Activated T-helper 17 cell treated with anti-CD3 and anti-CD28 coated beads, Interleukin-2, amount 50 U/mL, for 72 hours (primary cell): ENCODE results near the gene SDCCAG8. TPM values are rescaled to one million over a fixed set of nuclear protein-coding genes. Genes with fewer than 3 reads are reported as not detected.
"Not testable (repeated sequence)": the region's sequence is repeated elsewhere in the genome, so short reads cannot be mapped to it uniquely, and the experiment has no call there.

Experiments used
- ATAC-seq: fragments of 150-1000 bp; cut with Tn5 transposase; replicated peaks from 2 replicates; pipeline ENCODE4 v1.10.0; 2021; ENCODE audit warnings: mild to moderate bottlenecking, moderate library complexity
- H3K27ac Mint-ChIP-seq: one replicate; pipeline ENCODE4 v1.8.0; 2022; ENCODE audit warnings: mixed read lengths
- H3K27me3 Mint-ChIP-seq: one replicate; pipeline ENCODE4 v1.8.0; 2022; ENCODE audit warnings: mixed read lengths
- H3K36me3 Mint-ChIP-seq: one replicate; pipeline ENCODE4 v1.8.0; 2022; ENCODE audit warnings: low read depth, mild to moderate bottlenecking, mixed read lengths
- H3K4me1 Mint-ChIP-seq: one replicate; pipeline ENCODE4 v1.8.0; 2022; ENCODE audit warnings: mixed read lengths
- H3K4me3 Mint-ChIP-seq: one replicate; pipeline ENCODE4 v1.8.0; 2022; ENCODE audit warnings: mild to moderate bottlenecking, mixed read lengths
- H3K9me3 Mint-ChIP-seq: one replicate; pipeline ENCODE4 v1.8.0; 2022; ENCODE audit warnings: mixed read lengths
- total RNA-seq, 2 donors: library from RNA; stranded (reverse); gene quantifications; one replicate each; pipeline ENCODE4 v1.2.3, GENCODE V29; 2022

Gene SDCCAG8
- total RNA-seq, result 10 to 100 TPM; 22.2 to 31.7 TPM

DNA sequence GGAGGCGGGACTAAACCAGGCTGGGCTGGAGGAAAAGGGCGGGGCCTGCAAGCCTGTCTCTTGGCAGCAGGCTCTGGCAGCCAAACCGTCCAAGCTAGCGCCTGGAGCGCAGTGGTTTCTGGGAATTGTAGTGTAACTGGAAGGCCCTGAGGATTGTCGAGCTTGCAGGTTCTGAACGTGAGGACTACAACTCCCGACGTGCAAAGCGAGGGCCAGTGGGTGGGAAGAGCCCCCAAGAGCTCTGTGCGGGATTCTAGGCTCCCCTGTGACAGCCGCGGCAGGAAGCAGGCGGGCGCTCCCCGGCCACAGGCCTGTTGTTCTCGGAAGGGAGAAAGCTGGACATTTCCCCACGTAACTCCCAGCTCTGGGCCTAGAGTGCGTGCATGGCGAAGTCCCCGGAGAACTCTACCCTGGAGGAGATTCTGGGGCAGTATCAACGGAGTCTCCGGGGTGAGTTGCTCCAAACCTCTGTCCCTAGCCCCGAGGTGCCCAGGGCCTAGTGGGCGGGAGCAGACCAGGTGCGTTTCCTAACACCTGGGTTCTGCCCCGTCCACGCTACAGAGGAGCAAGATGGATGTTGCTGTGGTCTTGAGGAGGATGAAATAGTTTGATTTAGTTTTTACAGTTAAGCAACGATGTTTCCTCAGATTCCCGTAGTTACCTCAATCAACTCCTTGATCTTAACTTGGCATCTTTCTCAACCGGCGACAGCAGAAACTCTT lies at the start of gene SDCCAG8:
Gene SDCCAG8 (plus strand): TSS at position 251 of the 722 bp plus-strand sequence. CDS start 133 bp downstream, at position 384.
- peak within 1 kb of the TSS; percentile 99 for H3K27ac Mint-ChIP-seq
- no peaks in the 10 kb centered on the region for H3K4me1 Mint-ChIP-seq
- H3K4me3 Mint-ChIP-seq, result peak within 1 kb of the TSS; percentile 99
- no peaks in the 10 kb centered on the region for H3K9me3 Mint-ChIP-seq
- ATAC-seq, result peak; percentile 84
- H3K36me3 Mint-ChIP-seq, result peaks cover 14% of the 10 kb centered on the region
- H3K27me3 Mint-ChIP-seq, result no peaks in the 10 kb centered on the region

DNA sequence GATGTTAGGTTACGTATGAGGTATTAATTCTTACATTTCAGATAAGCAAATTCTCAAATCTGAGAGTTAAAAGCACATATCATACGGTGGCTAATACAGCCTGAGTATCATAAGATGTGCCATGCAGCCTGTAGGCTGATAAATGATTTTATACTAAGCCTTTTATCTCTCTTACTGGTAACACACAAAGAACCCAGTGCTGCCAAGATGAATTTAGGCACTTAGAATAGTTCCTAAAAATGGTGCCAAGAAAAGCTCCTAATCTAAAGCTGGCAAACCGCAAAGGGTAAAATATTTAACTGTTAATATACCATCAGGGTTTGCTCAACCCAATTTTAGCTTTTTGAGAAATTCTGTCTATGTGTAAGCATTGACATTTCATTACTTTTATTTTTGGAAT lies 43.9 kb upstream of the SDCCAG8 start:
- not testable (repeated sequence) for ATAC-seq, H3K4me3 Mint-ChIP-seq, H3K9me3 Mint-ChIP-seq, H3K27ac Mint-ChIP-seq, H3K27me3 Mint-ChIP-seq, H3K4me1 Mint-ChIP-seq
- peaks cover 22% of the 10 kb centered on the region for H3K36me3 Mint-ChIP-seq

DNA sequence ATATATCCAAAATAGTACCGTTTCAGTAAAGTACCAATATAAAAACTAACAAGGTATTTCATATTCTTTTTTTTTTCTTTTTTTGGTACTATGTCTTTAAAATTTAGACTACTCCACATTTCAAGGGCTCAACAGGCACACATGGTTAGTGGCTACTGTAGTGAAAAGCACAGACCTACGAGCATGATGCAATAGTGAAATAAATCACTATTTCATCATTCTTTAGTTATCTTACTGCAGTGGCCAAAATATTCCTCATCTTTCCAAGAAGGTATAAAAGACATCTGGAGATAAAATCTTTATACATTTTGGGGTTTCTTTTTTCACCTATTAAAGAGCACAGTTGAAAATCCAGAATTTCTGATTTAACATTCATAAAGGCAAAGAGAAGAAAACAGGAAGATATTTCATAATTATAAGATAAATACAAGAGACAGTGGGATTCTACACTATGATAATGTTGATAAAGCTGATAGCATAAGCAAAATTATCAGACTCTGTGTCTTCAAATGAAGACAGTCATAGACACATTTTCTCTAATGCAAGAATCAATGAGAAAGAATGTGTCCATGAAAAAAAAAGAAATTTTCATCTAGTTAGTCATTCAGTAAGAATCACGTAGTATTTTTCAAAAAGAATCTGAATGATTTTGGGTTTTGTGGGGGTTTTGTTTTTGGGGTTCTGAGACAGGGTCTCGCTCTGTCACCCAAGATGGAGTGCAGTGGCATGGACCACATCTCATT lies 42.6 kb upstream of the SDCCAG8 start:
- Mint-ChIP-seq H3K9me3 (no peaks in the 10 kb centered on the region), H3K36me3 (peaks cover 30% of the 10 kb centered on the region), H3K27ac (no peak overlapping the region), H3K27me3 (no peaks in the 10 kb centered on the region), H3K4me1 (no peaks in the 10 kb centered on the region), H3K4me3 (no peak overlapping the region)
- no peak for ATAC-seq

DNA sequence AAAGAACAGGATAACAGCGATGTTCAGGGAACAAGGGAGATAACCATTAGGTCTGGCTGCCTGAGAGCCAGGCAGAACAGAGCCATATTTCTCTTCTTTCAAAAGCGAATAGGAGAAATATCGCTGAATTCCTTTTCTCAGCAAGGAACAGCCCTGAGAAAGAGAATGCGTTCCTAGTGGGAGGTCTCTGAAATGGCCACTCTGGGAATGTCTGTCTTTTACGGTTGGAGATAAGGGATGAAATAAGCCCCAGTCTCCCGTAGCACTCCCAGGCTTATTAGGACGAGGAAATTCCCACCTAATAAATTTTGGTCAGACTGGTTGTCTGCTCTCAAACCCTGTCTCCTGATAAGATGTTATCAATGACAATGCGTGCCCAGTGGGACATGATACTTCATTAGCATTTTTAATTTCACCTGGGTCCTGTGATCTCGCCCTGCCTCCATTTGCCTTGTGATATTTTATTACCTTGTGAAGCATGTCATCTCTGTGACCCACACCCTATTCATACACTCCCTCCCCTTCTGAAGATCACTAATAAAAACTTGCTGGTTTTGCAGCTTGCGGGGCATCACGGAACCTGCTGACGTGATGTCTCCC lies 40.5 kb upstream of the SDCCAG8 start:
- ATAC-seq, H3K9me3 Mint-ChIP-seq, H3K27me3 Mint-ChIP-seq, H3K4me3 Mint-ChIP-seq, H3K27ac Mint-ChIP-seq, H3K4me1 Mint-ChIP-seq: not testable (repeated sequence)
- H3K36me3 Mint-ChIP-seq, result peaks cover 49% of the 10 kb centered on the region

DNA sequence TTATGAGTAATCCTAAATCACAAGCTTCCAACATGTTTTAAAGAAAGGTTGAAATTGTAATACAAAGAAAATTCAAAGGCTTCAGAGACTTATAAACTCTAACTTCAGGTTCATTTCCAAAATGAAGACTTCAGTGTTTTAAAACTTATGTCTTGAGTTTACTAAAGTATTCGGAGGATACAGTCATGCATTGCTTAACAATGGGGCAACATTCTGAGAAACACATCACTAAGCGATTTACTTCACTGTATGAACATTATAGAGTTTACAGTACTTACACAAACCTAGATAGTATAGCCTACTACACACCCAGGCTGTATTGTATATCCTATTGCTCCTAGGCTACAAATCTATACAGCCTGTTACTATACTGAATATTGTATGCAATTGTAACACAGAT lies 39.1 kb upstream of the SDCCAG8 start:
- ATAC-seq, result no peak
- Mint-ChIP-seq H3K27ac (no peak overlapping the region), H3K4me1 (no peaks in the 10 kb centered on the region), H3K9me3 (no peaks in the 10 kb centered on the region), H3K36me3 (peaks cover 63% of the 10 kb centered on the region), H3K27me3 (no peaks in the 10 kb centered on the region), H3K4me3 (no peak overlapping the region)

DNA sequence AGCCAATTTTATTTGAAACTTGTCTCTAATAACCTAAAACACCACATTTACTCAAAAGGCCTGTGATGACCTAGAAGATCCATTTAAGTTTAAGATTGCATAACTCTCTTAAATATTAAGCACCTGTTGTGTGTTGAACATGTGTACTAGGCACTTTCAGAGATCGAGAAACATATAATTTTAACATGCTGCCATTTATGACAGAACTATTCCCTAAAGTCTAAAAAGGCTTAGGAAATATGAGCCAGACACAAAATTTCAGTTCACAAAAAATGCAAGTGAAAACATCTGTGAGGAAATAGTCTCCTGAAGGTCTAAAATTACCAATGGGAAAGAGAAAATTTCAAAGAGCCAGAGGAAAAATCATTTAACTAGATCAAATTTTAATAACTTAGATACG lies 38.5 kb upstream of the SDCCAG8 start:
- H3K27ac Mint-ChIP-seq, result no peak overlapping the region
- H3K36me3 Mint-ChIP-seq, result peaks cover 69% of the 10 kb centered on the region
- ATAC-seq, result no peak
- no peaks in the 10 kb centered on the region for H3K4me1 Mint-ChIP-seq
- H3K4me3 Mint-ChIP-seq, result no peak overlapping the region
- no peaks in the 10 kb centered on the region for H3K9me3 Mint-ChIP-seq
- no peaks in the 10 kb centered on the region for H3K27me3 Mint-ChIP-seq

DNA sequence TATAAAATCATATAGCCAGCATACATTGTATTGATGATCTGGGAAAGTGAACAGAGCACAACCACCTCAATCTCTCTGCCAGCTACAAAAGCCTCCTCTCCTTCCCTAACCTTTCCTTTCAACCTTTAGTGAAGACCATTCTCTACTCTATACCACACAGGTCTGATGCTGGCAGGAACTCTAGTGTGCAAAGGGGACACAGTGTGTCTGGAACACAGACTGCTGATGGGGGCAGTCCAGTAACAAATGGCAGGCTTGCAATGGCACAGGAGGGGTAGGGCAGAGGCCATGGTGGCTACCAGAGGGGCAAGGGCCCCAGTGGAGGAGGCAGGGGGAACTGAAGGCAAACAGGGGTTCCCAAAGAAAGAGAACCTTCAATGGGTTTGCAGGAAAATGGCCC lies 37.8 kb upstream of the SDCCAG8 start:
- Mint-ChIP-seq H3K9me3 (no peaks in the 10 kb centered on the region), H3K4me1 (no peaks in the 10 kb centered on the region), H3K27me3 (no peaks in the 10 kb centered on the region), H3K36me3 (peaks cover 71% of the 10 kb centered on the region), H3K27ac (peak overlapping the region; percentile 5), H3K4me3 (no peak overlapping the region)
- no peak for ATAC-seq

DNA sequence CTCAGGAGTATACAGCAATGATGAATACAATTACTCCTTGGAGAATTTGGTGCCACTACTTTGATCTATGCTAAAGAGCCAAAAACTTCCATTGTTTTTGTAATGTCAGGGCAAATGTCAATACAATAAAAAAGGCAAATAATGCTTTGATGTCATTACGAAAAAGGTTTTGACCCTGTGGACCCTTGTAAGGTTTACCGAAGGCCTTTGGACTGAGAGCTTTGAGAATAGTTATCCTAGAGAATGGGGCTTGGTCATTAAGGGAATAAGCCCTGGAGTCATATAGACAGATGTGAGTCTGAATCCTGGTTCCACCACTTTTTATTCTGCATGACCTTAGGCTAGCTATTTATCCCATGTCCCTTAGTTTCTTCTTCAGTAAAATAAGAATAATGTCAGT lies 28.2 kb upstream of the SDCCAG8 start:
- Mint-ChIP-seq H3K36me3 (peaks cover 40% of the 10 kb centered on the region), H3K27me3 (no peaks in the 10 kb centered on the region), H3K4me1 (no peaks in the 10 kb centered on the region), H3K4me3 (no peak overlapping the region), H3K27ac (no peak overlapping the region), H3K9me3 (peaks cover 9% of the 10 kb centered on the region)
- no peak for ATAC-seq

DNA sequence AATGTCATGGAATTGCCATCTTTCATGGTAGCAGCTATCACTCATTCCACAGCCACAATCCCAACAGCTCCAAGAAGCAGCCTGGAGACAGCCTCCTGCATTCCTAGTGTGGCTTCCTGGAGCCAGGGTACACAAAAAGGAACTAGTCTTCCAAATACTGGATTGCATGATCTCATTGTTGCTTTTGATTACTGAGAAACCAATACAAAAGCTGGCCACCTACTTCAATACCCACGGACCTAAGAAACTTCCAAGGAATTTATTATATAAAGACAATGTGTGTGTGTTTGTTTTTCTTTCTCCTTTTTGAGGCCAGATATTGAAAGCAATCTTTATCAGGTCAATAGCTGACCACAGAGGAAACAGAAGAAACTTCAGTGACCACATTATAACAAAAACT lies 26.3 kb upstream of the SDCCAG8 start:
- H3K27me3 Mint-ChIP-seq, result no peaks in the 10 kb centered on the region
- ATAC-seq, result no peak
- H3K4me1 Mint-ChIP-seq, result no peaks in the 10 kb centered on the region
- H3K9me3 Mint-ChIP-seq, result peaks cover 9% of the 10 kb centered on the region
- H3K36me3 Mint-ChIP-seq, result peaks cover 28% of the 10 kb centered on the region
- H3K27ac Mint-ChIP-seq, result no peak overlapping the region
- H3K4me3 Mint-ChIP-seq, result no peak overlapping the region

DNA sequence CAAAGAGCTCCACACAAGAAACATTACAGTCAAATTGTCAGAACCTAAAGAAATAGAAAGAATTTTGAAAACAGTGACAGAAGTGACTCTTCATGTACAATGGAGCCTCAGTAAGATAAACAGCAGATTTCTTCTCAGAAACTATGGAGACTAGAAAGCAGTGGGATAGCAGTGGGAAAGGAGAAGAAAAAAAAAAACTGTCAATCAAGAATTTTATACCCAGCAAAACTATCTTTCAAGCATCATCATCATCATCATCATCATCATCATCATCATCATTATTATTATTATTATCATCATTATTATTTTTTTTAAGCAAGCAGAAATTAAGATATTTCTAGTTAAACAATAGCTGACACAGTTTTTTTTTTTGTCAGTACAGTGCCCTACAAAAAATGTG lies 24.9 kb upstream of the SDCCAG8 start:
- no peak overlapping the region for H3K27ac Mint-ChIP-seq
- H3K27me3 Mint-ChIP-seq, result no peaks in the 10 kb centered on the region
- peaks cover 22% of the 10 kb centered on the region for H3K36me3 Mint-ChIP-seq
- H3K4me3 Mint-ChIP-seq, result no peak overlapping the region
- no peaks in the 10 kb centered on the region for H3K4me1 Mint-ChIP-seq
- no peak for ATAC-seq
- peaks cover 9% of the 10 kb centered on the region for H3K9me3 Mint-ChIP-seq

DNA sequence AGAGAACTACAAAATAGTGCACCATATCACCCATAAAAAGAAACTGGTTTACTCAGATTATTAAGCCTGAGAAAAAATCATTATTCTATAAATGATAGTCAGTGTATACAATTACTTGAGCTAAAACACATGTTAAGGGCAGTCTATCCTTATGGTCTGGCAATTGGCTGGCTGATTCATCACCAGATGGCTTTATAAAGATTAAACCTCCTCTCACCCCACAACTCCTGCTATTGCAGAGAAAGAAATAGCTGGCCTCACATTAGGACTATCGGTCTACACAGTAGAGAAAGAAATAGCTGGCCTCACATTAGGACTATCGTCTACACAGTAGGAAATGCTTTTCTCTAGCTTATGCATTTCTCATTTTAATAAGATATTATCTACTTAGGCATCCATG lies 21.9 kb upstream of the SDCCAG8 start:
- H3K4me3 Mint-ChIP-seq, result no peak overlapping the region

DNA sequence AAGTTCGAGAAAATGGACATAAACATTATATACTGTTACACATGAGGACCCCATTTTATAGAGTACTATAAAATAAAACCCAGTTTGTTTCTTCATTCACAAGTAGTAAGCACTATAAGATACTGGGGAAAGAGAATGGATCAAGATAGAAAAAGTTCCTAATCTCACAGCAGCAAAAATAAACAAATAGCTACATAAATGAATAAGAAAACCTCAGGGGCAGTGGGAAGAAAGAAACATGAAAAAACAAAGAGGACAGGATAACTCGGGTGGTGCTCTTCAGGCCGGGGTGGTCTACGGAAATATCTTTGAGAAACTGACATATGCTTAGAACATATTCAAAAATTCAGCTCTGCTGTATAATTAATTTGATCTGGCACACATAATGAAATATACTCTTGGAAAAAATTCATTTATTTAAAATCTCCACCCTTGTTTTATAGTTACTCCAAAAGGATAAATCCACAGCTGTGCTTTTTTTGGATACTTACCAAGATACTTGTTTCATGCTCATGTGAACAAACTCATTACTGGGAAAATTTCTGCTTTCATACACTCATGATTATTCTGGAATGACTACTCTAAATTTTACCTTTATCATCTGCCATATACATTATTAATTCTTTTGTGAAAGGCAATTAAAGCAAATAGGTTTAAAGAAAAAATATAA lies 20.7 kb upstream of the SDCCAG8 start:
- Mint-ChIP-seq H3K4me1 (no peaks in the 10 kb centered on the region), H3K4me3 (no peak overlapping the region), H3K27ac (no peak overlapping the region), H3K27me3 (no peaks in the 10 kb centered on the region), H3K36me3 (peaks cover 27% of the 10 kb centered on the region), H3K9me3 (peaks cover 9% of the 10 kb centered on the region)
- ATAC-seq, result no peak

More for the DNA sequence above, 21.9 kb upstream of the SDCCAG8 start:
- Mint-ChIP-seq H3K9me3 (peaks cover 9% of the 10 kb centered on the region), H3K36me3 (peaks cover 27% of the 10 kb centered on the region), H3K4me1 (no peaks in the 10 kb centered on the region), H3K27me3 (no peaks in the 10 kb centered on the region), H3K27ac (no peak overlapping the region)
- no peak for ATAC-seq

DNA sequence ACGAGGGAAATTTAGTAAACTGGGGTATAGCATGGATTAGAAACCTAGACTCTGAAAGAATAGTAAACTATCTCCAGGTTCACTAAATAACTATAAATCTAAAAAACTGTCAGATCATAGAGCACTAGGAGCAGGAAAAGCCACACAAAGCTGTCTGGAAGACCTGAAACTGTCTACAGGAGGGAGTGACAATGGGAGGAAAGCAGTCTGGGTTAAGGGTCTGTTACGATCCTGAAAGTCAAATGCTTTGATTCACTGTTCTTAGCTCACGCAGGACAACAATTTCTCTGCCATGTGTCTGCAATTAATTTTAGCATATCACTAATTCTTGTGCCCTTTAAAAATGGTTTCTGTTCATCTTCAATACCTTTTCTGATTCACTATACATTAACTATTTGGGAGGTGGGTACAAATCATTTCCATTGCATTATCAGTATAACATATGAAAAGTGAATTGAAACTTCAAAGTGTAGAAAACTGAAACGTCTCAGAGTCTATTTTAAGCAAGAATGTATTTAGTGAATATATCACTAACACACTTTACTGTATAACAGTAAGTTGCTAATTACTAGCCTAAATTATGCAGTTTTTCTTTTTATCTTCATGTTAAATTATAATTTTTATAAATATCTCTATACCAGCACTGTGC lies 19.1 kb upstream of the SDCCAG8 start:
- Mint-ChIP-seq H3K4me1 (no peaks in the 10 kb centered on the region), H3K27ac (no peak overlapping the region), H3K9me3 (no peaks in the 10 kb centered on the region), H3K27me3 (no peaks in the 10 kb centered on the region), H3K4me3 (no peak overlapping the region), H3K36me3 (peaks cover 17% of the 10 kb centered on the region)
- no peak for ATAC-seq

DNA sequence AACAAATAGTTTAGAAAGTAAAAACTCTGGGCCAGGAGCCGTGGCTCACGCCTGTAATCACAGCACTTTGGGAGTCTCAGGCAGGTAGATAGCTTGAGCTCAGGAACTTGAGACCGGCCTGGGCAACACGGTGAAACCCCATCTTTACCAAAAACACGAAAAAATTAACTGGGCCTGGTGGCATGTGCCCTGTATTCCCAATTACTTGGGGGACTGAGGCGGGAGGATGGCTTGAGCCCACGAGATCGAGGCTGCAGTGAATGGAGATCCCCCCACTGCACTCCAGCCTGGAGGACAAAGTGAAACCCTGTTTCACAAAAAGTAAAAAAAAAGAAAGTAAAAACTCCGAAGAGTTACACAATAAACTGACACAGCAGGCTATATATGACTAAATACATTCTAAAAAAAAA lies 11.4 kb upstream of the SDCCAG8 start:
- H3K4me3 Mint-ChIP-seq, result no peak overlapping the region
- H3K36me3 Mint-ChIP-seq, result no peaks in the 10 kb centered on the region
- H3K27me3 Mint-ChIP-seq, result no peaks in the 10 kb centered on the region
- no peak overlapping the region for H3K27ac Mint-ChIP-seq
- H3K4me1 Mint-ChIP-seq, result peaks cover 7% of the 10 kb centered on the region
- ATAC-seq, result no peak
- H3K9me3 Mint-ChIP-seq, result no peaks in the 10 kb centered on the region
